DOHH2 (cell line): ENCODE data around the gene SMTN.

ENCODE experiments used
- H3F3A ChIP-seq: fragments of 200-600 bp; sonication (generic), shearing (Covaris generic); 2 replicates; pipeline ENCODE4 v1.6.0; 2016; ENCODE audit warnings: antibody characterized with exemption, mild to moderate bottlenecking; ENCODE audit not compliant: control insufficient read depth, insufficient read depth
- H3K27ac ChIP-seq: fragments of 200-600 bp; sonication (generic); 2 replicates; pipeline ENCODE4 v1.5.1; 2014; ENCODE audit warnings: low read depth, mild to moderate bottlenecking, low read length, moderate library complexity
- H3K27me3 ChIP-seq: fragments of 200-600 bp; sonication (generic); 2 replicates; pipeline ENCODE4 v1.6.1; 2014; ENCODE audit warnings: mild to moderate bottlenecking, low read length, mixed read lengths; ENCODE audit not compliant: control insufficient read depth
- H3K36me3 ChIP-seq: fragments of 200-600 bp; sonication (generic); 2 replicates; pipeline ENCODE4 v1.6.1; 2014; ENCODE audit warnings: mild to moderate bottlenecking, low read length, moderate library complexity, mixed read lengths; ENCODE audit not compliant: control insufficient read depth
- H3K4me1 ChIP-seq: fragments of 200-600 bp; sonication (generic); 2 replicates; pipeline ENCODE4 v1.6.1; 2014; ENCODE audit warnings: mild to moderate bottlenecking, low read length, mixed read lengths; ENCODE audit not compliant: control insufficient read depth
- H3K4me2 ChIP-seq: fragments of 200-600 bp; sonication (generic); 2 replicates; pipeline ENCODE4 v1.6.0; 2014; ENCODE audit warnings: mild to moderate bottlenecking, low read length, moderate library complexity
- H3K4me3 ChIP-seq: fragments of 200-600 bp; sonication (generic); 2 replicates; pipeline ENCODE4 v1.5.1; 2014; ENCODE audit warnings: mild to moderate bottlenecking, low read length, mixed read lengths
- H3K79me2 ChIP-seq: fragments of 200-600 bp; sonication (generic); 2 replicates; pipeline ENCODE4 v1.6.1; 2014; ENCODE audit warnings: mild to moderate bottlenecking, low read length, mixed read lengths; ENCODE audit not compliant: control insufficient read depth
- H3K9me2 ChIP-seq: fragments of 200-600 bp; sonication (generic); replicated peaks from 2 replicates; pipeline ENCODE4 v1.6.1; 2014; ENCODE audit warnings: mild to moderate bottlenecking, low read length, mixed read lengths; ENCODE audit not compliant: control insufficient read depth
- H3K9me3 ChIP-seq: fragments of 200-600 bp; sonication (generic); 2 replicates; pipeline ENCODE4 v1.6.1; 2014; ENCODE audit warnings: antibody characterized with exemption, low read length, mixed read lengths; ENCODE audit not compliant: control insufficient read depth, insufficient read depth
- H4K20me1 ChIP-seq: fragments of 200-600 bp; sonication (generic); 2 replicates; pipeline ENCODE4 v1.6.0; 2014; ENCODE audit warnings: low read depth, mild to moderate bottlenecking, antibody characterized with exemption, low read length, moderate library complexity; ENCODE audit not compliant: control insufficient read depth, insufficient read depth
- EZH2phosphoT487 ChIP-seq: fragments of 200-600 bp; sonication (generic); IDR thresholded peaks from 2 replicates; pipeline ENCODE4 v1.6.1; 2017; ENCODE audit warnings: borderline replicate concordance, mild to moderate bottlenecking, antibody characterized with exemption, low read length, moderate library complexity, mixed read lengths
- TF ChIP-seq, protein P1 (sequence below): fragments of 200-600 bp; sonication (generic); IDR thresholded peaks from one replicate; pipeline ENCODE4 v1.5.1; 2014; ENCODE audit warnings: antibody characterized with exemption, mild to moderate bottlenecking, low read depth, low read length; ENCODE audit not compliant: poor library complexity, severe bottlenecking

SMTN gene

DNA sequence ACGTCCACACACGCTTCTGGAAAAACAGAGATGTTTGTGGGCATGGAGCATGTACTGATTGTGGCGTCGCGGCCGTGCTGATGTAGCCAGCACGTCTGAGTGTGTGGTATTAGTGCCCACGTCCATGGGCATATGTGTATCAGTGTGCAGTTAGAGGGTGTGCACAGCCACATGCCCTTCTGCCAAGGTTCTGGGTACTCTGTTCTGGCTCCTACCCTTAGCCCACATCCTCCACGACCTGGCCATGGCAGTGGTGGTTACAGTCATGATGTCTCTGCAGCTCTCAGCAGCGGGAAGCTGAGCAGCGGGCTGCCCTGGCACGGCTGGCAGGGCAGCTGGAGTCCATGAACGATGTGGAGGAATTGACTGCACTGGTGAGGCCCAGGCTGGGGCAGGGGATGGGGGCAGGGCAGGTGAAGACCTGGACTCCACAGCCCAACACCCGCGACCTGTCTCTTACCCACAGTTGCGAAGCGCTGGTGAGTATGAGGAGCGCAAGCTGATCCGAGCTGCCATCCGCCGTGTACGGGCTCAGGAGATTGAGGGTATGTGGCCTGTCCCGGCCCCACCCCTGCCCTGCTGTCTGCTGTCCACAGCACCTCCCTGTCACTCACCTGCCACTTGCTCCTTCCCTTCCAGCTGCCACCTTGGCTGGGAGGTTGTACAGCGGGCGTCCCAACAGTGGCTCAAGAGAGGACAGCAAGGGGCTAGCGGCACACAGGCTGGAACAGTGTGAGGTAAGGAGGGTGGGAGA, 7.3 kb downstream of the SMTN start:
- H3K9me3 ChIP-seq = no peaks in the 10 kb centered on the region
- H3K27ac ChIP-seq = no peak overlapping the region
- peaks cover 27% of the 10 kb centered on the region for H3K4me1 ChIP-seq
- TF ChIP-seq, protein P1, sequence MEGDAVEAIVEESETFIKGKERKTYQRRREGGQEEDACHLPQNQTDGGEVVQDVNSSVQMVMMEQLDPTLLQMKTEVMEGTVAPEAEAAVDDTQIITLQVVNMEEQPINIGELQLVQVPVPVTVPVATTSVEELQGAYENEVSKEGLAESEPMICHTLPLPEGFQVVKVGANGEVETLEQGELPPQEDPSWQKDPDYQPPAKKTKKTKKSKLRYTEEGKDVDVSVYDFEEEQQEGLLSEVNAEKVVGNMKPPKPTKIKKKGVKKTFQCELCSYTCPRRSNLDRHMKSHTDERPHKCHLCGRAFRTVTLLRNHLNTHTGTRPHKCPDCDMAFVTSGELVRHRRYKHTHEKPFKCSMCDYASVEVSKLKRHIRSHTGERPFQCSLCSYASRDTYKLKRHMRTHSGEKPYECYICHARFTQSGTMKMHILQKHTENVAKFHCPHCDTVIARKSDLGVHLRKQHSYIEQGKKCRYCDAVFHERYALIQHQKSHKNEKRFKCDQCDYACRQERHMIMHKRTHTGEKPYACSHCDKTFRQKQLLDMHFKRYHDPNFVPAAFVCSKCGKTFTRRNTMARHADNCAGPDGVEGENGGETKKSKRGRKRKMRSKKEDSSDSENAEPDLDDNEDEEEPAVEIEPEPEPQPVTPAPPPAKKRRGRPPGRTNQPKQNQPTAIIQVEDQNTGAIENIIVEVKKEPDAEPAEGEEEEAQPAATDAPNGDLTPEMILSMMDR = no peak
- TF ChIP-seq EZH2phosphoT487 = no peak
- H3K4me3 ChIP-seq = no peak overlapping the region
- no peak overlapping the region for H3K4me2 ChIP-seq
- H3K27me3 ChIP-seq = no peaks in the 10 kb centered on the region
- 0 out of 2 replicates have a peak, but pooled peaks cover 3% of the 10 kb centered on the region for H3K36me3 ChIP-seq
- 0 out of 2 replicates have a peak, but pooled peaks cover 4% of the 10 kb centered on the region for H3F3A ChIP-seq
- H4K20me1 ChIP-seq = no peaks in the 10 kb centered on the region
- peaks cover 12% of the 10 kb centered on the region for H3K79me2 ChIP-seq
- no peaks in the 10 kb centered on the region for H3K9me2 ChIP-seq

DNA sequence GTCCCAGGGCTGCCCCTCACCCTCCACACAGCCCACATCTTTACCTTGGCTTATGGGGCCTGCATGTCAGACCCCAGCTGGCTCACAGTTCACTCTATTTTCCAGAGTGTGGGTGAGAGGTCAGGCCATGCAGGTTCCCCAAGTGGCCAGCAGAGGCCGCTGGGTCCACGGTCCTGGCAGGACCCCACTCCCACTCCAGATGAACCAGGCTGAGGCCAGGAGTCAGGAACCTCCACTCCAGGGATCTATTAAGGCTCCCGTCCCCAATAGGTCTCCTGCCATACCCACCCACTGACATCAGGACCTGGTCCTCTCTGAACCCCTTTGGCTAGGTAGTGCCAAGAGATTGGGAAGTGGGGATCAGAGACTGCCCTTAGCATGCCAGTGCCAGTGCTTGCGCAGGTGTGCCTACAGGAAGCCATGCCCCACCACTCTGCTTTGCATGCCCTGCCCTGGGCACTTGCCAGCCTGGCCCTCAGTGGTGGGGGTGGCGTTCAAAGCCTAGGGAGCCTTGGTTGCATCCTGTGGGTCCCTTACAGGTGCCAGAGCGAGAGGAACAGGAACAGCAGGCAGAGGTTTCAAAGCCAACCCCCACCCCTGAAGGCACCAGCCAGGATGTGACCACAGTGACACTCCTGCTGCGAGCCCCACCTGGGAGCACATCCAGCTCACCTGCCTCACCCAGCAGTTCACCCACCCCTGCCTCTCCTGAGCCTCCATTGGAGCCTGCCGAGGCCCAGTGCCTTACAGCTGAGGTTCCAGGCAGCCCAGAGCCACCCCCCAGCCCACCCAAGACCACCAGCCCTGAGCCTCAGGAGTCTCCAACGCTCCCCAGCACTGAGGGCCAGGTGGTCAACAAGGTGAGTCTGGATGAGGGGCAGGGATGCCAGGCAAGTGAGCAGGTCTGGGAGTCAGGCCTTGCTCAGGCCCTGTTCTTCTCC, 8.3 kb downstream of the SMTN start:
- Histone ChIP-seq H3K79me2 (peaks cover 2% of the 10 kb centered on the region), H3F3A (no peaks in the 10 kb centered on the region), H3K4me2 (no peak overlapping the region), H3K9me3 (no peaks in the 10 kb centered on the region), H3K4me3 (no peak overlapping the region), H4K20me1 (no peaks in the 10 kb centered on the region), H3K27ac (no peak overlapping the region), H3K4me1 (peaks cover 18% of the 10 kb centered on the region), H3K36me3 (0 out of 2 replicates have a peak, but pooled peaks cover under 1% of the 10 kb centered on the region), H3K9me2 (no peaks in the 10 kb centered on the region), H3K27me3 (no peaks in the 10 kb centered on the region)
- no peak for TF ChIP-seq EZH2phosphoT487
- TF ChIP-seq, protein P1 = peak; percentile 89

DNA sequence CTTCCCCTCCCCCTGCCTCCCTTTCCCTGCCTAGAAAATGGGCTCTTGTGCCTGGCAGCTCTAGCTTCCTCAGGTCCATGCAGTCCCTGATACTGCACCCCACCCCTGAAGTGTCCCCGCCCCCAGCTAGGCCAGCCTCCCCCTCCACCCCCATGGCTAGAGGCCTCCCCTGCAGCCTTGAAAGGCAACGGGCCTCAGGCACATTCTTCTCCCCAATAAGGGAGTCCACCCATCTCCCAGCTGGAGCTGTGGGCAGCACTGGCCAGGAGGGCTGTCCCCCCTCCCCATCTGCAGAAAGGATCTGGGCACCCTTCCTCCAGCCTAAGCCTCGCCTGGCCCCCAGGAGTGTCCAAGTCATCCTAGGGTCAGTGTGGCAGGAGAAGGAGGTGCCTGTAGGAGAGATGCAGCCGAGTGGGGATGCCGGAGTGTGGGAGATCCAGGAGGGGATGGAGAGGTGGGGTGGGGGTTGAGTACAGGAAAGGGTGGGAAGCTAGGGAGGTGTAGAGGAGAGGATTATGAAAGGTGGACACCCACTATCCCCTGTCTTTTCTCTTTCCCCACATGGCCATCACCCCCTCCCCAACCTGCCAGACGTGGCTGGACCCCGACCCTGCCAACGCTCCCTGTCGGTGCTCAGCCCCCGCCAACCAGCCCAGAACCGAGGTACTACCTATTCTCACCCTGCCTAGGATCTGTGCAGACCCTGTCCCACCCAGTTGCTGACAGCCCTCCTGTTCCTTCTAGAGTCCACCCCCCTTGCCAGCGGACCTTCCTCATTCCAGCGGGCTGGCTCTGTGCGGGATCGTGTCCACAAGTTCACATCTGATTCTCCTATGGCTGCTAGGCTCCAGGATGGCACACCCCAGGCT, 9.3 kb downstream of the SMTN start:
- H3K4me3 ChIP-seq = no peak overlapping the region
- H4K20me1 ChIP-seq = no peaks in the 10 kb centered on the region
- H3K9me3 ChIP-seq = no peaks in the 10 kb centered on the region
- H3K4me2 ChIP-seq = no peak overlapping the region
- no peaks in the 10 kb centered on the region for H3K27me3 ChIP-seq
- H3F3A ChIP-seq = no peaks in the 10 kb centered on the region
- no peaks in the 10 kb centered on the region for H3K9me2 ChIP-seq
- no peak for TF ChIP-seq EZH2phosphoT487
- TF ChIP-seq, protein P1 = no peak
- H3K79me2 ChIP-seq = no peaks in the 10 kb centered on the region
- peaks cover 15% of the 10 kb centered on the region for H3K4me1 ChIP-seq
- no peaks in the 10 kb centered on the region for H3K36me3 ChIP-seq
- H3K27ac ChIP-seq = no peak overlapping the region
